ENCODE data around the gene GPR137.
A peak's percentile ranks its signal among the peaks of the same experiment; 100 is the strongest.

Gene GPR137

DNA sequence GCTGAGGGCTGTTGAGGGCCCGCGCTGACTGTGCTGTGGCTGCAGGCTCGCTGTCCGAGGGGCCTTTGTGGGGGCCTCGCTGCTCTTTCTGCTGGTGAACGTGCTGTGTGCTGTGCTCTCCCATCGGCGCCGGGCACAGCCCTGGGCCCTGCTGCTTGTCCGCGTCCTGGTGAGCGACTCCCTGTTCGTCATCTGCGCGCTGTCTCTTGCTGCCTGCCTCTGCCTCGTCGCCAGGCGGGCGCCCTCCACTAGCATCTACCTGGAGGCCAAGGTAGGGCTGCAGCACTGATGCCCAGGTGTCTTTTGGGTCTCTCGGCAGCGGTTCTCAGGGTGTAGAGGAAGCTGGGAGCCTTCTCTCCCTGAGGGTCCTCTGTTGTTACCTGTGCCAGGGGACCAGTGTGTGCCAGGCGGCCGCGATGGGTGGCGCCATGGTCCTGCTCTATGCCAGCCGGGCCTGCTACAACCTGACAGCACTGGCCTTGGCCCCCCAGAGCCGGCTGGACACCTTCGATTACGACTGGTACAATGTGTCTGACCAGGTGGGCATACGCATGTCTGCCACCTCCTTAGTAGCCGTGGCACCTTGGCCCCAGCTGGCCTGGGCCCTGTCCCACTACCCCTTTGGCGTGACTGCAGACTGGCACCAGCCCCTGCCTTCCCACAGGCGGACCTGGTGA lies 2.2 kb downstream of the GPR137 start:
- DNase-seq = no peak

DNA sequence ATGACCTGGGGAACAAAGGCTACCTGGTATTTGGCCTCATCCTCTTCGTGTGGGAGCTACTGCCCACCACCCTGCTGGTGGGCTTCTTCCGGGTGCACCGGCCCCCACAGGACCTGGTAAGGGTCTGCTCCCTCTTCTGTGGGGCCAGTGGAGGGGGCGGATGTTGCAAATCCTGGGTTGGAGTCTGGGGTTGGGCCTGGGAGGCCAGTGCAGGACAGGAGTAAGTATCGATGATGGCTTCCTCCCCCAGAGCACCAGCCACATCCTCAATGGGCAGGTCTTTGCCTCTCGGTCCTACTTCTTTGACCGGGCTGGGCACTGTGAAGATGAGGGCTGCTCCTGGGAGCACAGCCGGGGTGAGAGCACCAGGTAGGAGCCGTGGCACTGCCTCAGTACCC lies 2.7 kb downstream of the GPR137 start:
- DNase-seq = no peak

DNA sequence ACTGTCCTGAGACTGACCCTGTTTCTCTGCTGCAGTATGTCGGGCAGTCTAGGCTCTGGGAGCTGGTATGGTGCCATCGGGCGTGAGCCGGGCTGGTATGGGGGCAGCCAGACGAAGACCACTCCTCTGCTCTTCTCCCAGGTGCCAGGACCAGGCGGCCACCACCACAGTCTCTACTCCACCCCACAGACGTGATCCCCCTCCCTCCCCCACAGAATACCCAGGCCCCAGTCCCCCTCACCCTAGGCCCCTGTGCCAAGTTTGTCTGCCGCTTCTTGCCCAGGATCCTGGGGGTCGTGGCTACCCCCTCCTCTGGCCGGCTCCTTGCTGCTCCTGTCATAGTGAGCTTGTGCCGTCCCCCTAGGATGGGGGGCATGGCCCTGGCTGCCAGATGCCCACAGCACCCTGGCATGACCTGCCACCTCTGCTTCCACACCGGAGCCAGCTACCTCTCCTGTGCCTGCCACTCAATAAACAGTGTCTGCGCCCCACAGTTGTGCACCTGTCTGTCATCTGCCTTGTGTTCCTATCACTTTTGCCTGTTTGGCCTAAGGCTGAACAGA lies 3.4 kb downstream of the GPR137 start:
- no peak for DNase-seq

- no peak for DNase-seq
Observed at GRCh38 chr11:64290352-64291261, 5.0 kb downstream of the GPR137 start.

GRCh38 chr11:64291262-64291751 lies 5.7 kb downstream of the GPR137 start, which contains the start of gene KCNK4:
KCNK4 (plus strand) TSS chr11:64291302; CDS start chr11:64293019, 1,717 bp downstream.
- DNase-seq = no peak

- DNase-seq = no peak
Observed at GRCh38 chr11:64291752-64292459, 6.3 kb downstream of the GPR137 start.

GRCh38 chr11:64292460-64293254 lies 7.0 kb downstream of the GPR137 start:
- DNase-seq = no peak

DNA sequence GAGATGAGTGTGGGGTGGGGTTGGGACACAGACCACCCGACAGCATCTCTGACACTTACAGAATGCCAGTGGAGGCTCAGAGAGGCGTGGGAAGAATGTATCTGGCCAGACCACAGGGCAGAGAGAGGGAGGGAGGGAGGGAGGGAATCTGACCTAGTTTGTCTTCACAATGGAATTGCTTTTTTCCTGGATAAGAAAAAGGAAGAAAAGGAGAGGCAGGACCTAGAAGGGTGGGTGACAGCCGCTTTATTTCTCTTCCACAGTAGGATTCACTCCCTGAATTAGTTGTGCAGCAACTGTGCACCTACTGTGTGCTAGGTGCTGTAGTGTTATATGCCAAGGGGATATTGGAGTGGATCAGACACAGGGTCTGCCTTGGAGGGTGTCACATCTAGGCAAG lies 9.1 kb downstream of the GPR137 start:
- DNase-seq = no peak

- DNase-seq = no peak
Observed at GRCh38 chr11:64295760-64296159, 10.1 kb downstream of the GPR137 start.

DNA sequence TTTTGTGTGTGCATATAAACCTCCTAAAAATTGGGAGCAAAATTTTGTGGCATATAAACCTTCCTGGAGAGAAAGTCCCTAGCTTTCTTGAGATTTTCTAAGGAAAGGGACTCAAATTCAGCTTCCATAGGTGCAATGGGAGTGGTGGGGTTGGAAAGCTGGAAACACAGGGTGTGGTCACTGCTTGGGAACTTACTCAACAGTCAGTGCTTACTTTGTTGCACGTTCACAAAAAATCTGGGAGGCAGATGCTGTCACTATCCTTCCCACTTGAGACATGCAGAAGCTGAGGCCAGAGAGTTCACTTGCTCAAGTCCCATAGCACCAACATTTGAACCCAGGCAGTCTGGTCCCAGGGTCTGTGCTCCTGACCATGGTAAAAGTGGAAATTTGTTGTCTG lies 10.6 kb downstream of the GPR137 start:
- DNase-seq = no peak

DNA sequence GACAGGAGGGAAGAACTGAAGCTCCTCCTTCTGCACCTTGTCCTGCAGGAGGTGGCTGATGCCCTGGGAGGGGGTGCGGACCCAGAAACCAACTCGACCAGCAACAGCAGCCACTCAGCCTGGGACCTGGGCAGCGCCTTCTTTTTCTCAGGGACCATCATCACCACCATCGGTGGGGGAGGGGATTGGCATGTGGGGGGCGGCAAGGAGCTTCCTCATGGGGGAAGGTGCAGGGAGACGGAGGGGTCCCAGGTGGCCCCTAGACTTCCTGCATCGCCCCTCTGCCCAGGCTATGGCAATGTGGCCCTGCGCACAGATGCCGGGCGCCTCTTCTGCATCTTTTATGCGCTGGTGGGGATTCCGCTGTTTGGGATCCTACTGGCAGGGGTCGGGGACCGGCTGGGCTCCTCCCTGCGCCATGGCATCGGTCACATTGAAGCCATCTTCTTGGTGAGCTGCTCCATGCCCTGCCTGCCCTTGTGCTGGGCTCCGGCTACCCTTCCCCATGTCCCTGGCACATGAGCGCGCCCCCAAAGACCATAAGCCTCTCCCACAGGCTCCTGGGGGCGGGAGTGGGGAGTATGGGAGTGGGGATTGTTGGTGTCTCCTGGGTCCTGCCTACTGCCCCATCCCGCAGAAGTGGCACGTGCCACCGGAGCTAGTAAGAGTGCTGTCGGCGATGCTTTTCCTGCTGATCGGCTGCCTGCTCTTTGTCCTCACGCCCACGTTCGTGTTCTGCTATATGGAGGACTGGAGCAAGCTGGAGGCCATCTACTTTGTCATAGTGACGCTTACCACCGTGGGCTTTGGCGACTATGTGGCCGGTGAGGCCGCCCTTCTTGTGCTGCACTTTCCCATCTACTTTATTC lies 11.4 kb downstream of the GPR137 start:
- no peak for DNase-seq

- DNase-seq = no peak
Observed at GRCh38 chr11:64297699-64298358, 12.2 kb downstream of the GPR137 start.

- DNase-seq = no peak
Observed at GRCh38 chr11:64298966-64299846, 13.6 kb downstream of the GPR137 start.

GRCh38 chr11:64299847-64300648 lies 14.4 kb downstream of the GPR137 start, which contains the start of gene CATSPERZ:
CATSPERZ (plus strand) TSS chr11:64300358; CDS start chr11:64300411, 53 bp downstream.
- peak; percentile 44 for DNase-seq

- no peak for DNase-seq
Observed at GRCh38 chr11:64303109-64304031, 17.7 kb downstream of the GPR137 start.

DNA sequence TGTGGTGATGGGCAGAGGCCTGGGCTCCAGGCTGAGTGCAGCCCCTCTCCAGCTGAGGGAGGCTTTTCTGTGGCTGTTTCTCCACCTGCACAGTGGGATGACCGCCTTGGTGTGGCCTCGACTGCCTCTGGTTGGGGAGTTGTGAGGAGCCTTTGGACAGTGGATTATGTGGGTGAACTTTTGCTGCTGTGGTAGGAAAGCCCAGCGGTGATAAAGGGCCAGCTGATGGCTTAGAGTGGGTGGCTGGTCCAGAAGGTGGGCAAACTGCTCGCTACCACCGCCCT lies 18.3 kb downstream of the GPR137 start:
- DNase-seq = no peak

DNA sequence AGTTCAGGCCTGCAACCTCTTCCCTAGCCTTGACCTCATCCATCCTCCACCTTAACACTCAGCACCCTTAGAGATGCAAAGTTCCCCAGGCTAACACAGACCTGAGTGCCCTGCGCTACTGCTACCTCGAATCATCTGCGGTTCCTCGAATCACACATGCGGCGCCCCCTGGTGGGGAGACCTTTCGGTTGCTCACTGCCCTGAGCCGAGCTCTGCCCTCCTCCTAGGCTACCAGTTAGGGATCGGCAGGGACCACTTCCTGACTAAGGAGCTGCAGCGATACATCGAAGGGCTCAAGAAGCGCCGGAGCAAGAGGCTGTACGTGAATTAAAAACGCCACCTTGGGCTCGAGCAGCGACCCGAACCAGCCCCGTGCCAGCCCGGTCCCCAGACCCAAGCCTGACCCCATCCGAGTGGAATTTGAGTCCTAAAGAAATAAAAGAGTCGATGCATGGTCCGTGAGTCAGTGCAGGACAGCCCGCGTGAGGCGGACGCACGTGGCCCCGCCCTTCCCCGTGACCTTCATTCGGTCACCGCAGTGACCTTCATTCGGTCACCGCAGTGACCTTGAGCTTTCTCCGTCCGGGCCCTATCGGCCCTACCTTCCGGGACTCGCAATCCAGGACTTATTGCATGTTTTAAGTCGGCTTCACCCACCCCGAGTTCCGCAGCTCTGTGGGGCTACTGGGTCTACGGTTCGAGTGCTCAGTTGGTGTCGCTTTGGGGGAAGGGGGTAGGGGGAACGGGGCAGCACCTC lies 18.8 kb downstream of the GPR137 start:
- DNase-seq = peak; percentile 93
